Lung (tissue), 12 donors: ENCODE measurements around the gene HIC1. TPM values are rescaled to one million over a fixed set of nuclear protein-coding genes. Genes with fewer than 3 reads are reported as not detected.

Experiments used
- ATAC-seq: fragments of 200-7000 bp; cut with Tn5 transposase; one replicate; pipeline ENCODE4 v1.9.1; 2020; ENCODE audit warnings: moderate number of reproducible peaks; ENCODE audit not compliant: insufficient read depth, low FRiP score
- DNase-seq, 3 donors: peaks; one replicate each; pipeline ENCODE4 v3.0.0-alpha.2; 2013 to 2017
- H3K27ac ChIP-seq, 2 donors: one replicate each; pipeline ENCODE4 v1.5.1; 2013; ENCODE audit warnings: mild to moderate bottlenecking in 2 of 2, moderate library complexity in 2 of 2, control low read depth in 1 of 2, inconsistent platforms in 1 of 2, low read depth in 1 of 2, low read length in 1 of 2
- H3K27me3 ChIP-seq, 3 donors: one replicate each; pipeline ENCODE4 v1.5.1; 2013; ENCODE audit warnings: low read length in 2 of 3; ENCODE audit not compliant: control insufficient read depth in 3 of 3, insufficient read depth in 3 of 3
- H3K36me3 ChIP-seq, 4 donors: one replicate each; pipeline ENCODE4 v1.5.1; 2013; ENCODE audit warnings: low read length in 4 of 4, mild to moderate bottlenecking in 1 of 4, moderate library complexity in 1 of 4; ENCODE audit not compliant: control insufficient read depth in 4 of 4, insufficient read depth in 4 of 4
- H3K4me1 ChIP-seq, 5 donors: one replicate each; pipeline ENCODE4 v1.5.1; 2013; ENCODE audit warnings: low read length in 5 of 5, mild to moderate bottlenecking in 2 of 5, moderate library complexity in 1 of 5; ENCODE audit not compliant: control insufficient read depth in 5 of 5, insufficient read depth in 5 of 5
- H3K4me3 ChIP-seq: one replicate; pipeline ENCODE4 v1.5.1; 2013; ENCODE audit warnings: mild to moderate bottlenecking, control low read depth, moderate library complexity
- H3K9ac ChIP-seq, 2 donors: one replicate each; pipeline ENCODE4 v1.5.1; 2013; ENCODE audit warnings: low read length in 2 of 2, control low read depth in 1 of 2; ENCODE audit not compliant: insufficient read depth in 1 of 2
- H3K9me3 ChIP-seq, 4 donors: one replicate each; pipeline ENCODE4 v1.5.1; 2013; ENCODE audit warnings: low read length in 3 of 4, mild to moderate bottlenecking in 1 of 4, moderate library complexity in 1 of 4; ENCODE audit not compliant: control insufficient read depth in 4 of 4, insufficient read depth in 3 of 4
- WGBS, 2 donors: extraction: QIAGEN DNeasy Blood & Tissue Kit; methylation state at CpG; one replicate each; pipeline ENCODE4 v1.1.7; 2013; 5-methylcytosine and 5-hydroxymethylcytosine counted together
- polyA plus RNA-seq, 2 donors: library from polyadenylated mRNA; stranded (reverse); fragments of 200-250 nt; gene quantifications; one replicate each; pipeline ENCODE4 v1.2.1, GENCODE V29; 2013
- total RNA-seq, 2 donors: library from RNA; depleted of rRNA in 1 of 2; stranded (reverse); fragments of >200 nt in 1 of 2; gene quantifications; one replicate each; pipeline ENCODE4 v1.2.1, GENCODE V29; 2014 to 2021
- TF ChIP-seq, protein P1 (sequence below): IDR thresholded peaks from 2 replicates; pipeline ENCODE4 v1.5.1; 2012; ENCODE audit warnings: mild to moderate bottlenecking; ENCODE audit errors: control extremely low read depth, extremely low read depth
- donor health status: control.
- donor health status: control.
- donor health status: Bipolar disorder and iron deficiency.
- donor health status: healthy.
- donor health status: DM: yes; HTN: yes; CAD: no.

The HIC1 gene
- total and polyA plus RNA-seq, 4 donors: 5.5 to 34.8 (median 21.6) TPM

DNA sequence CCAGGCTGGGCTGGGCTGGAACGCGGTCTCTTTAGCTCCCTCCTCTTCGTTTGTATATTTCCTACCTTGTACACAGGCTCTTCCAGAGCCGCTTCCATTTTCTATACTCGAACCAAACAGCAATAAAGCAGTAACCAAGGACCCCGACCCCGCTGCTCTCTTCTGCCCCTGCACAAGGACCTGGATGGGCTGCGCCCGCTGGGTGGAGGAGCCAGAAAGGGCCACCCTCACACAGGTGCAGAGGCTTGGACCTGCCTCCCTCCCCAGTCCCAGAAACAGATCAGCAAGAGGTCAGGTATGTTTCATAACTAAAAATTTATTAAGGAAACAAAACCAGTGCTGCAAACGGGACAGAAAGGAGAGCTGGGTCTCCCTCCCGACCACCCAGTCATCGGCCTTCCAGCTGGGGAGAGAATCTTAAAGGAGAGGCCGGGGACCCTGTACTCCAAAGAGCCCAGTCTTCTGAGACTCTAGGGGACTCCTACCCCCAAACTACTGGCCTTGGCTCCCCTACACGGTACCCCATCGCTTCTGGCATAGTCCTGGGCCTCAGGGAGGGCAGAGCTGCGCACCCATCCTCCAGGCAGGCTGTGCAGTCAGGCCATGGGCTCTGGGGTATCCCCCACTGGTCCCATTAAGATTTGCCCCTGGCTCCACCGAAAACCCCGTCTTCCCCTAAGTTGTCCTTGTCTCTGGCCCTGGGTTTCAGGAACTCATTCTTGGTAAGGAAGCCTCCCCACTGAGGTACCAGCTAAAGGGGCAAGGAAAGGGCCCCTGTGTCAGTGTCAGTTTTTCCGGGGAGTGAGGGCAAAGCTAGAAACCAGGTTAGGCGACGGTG, 4.9 kb downstream of the HIC1 start:
- 60 to 72% methylated on average over 21 of the region's 21 CpGs for WGBS, 2 donors
- peak in 2 of 3 donors; percentile 10 to 15 for DNase-seq
- H3K27ac ChIP-seq: peak overlapping the region; percentile 62 to 76
- H3K27me3 ChIP-seq: peaks cover 0 to 3% (median 2%) of the 10 kb centered on the region in 3 donors
- ATAC-seq: no peak
- no peak overlapping the region for H3K4me3 ChIP-seq
- peak overlapping the region; percentile 11 to 58 for H3K9ac ChIP-seq
- peaks cover 0 to 2% (median 0%) of the 10 kb centered on the region in 4 donors for H3K9me3 ChIP-seq
- TF ChIP-seq, protein P1, sequence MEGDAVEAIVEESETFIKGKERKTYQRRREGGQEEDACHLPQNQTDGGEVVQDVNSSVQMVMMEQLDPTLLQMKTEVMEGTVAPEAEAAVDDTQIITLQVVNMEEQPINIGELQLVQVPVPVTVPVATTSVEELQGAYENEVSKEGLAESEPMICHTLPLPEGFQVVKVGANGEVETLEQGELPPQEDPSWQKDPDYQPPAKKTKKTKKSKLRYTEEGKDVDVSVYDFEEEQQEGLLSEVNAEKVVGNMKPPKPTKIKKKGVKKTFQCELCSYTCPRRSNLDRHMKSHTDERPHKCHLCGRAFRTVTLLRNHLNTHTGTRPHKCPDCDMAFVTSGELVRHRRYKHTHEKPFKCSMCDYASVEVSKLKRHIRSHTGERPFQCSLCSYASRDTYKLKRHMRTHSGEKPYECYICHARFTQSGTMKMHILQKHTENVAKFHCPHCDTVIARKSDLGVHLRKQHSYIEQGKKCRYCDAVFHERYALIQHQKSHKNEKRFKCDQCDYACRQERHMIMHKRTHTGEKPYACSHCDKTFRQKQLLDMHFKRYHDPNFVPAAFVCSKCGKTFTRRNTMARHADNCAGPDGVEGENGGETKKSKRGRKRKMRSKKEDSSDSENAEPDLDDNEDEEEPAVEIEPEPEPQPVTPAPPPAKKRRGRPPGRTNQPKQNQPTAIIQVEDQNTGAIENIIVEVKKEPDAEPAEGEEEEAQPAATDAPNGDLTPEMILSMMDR: no peak
- peaks cover 0 to 62% (median 26%) of the 10 kb centered on the region in 5 donors for H3K4me1 ChIP-seq
- H3K36me3 ChIP-seq: peaks cover 0 to 51% (median 24%) of the 10 kb centered on the region in 4 donors

- WGBS, 2 donors: 79 to 82% methylated on average over 6 of the region's 6 CpGs
- Histone ChIP-seq H3K4me3 (no peak overlapping the region), H3K4me1 (peaks cover 0 to 67% (median 26%) of the 10 kb centered on the region in 5 donors), H3K27ac (peak overlapping the region; percentile 62 to 76), H3K9me3 (peaks cover 0 to 2% (median 0%) of the 10 kb centered on the region in 4 donors), H3K9ac (peak overlapping the region in 1 of 2 donors; percentile 58), H3K27me3 (peaks cover 0 to 3% (median 2%) of the 10 kb centered on the region in 3 donors), H3K36me3 (peaks cover 0 to 53% (median 25%) of the 10 kb centered on the region in 4 donors)
- ATAC-seq (no peak), DNase-seq (peak in 1 of 3 donors; percentile 15)
- TF ChIP-seq, protein P1: no peak
These were observed 5.4 kb downstream of the HIC1 start for GRCh38 chr17:2060385-2060658.

DNA sequence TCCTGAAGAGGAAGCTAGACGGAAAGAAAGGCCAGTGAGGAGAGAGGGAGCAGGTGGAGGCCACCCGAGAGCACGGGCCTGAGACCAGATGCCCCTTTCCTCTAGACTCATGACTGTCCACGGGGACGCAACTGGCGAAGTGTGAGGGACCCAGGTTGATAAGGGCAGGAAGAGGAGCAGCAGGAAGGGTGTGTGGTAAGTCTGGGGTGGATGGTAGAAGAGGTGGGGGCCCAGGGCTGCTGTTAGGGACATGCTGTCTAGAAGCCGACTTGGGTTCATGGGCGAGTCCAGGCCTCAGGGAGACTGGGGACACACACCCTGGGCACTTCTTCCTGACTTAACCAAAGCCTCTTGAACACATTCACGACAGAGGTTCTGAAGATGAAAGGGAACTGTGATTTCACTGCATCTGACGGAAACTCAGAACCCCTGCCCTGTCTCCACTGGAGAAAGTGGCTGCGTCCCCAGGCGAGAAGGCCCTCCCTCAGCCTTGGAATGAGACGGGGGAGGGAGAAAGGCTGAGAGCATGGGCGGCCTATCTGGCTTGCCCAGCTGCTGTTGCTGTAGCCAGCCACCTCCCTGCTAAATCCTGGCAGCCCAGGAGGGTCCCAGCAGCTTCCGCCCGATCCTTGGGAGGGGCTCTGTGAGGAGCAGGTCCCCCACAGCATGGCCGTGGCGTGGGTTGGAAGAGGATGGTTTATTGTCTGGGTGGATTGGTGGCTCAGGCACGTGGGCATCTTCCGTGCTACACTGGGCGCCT, 6.0 kb downstream of the HIC1 start:
- H3K4me1 ChIP-seq: peaks cover 0 to 73% (median 26%) of the 10 kb centered on the region in 5 donors
- peaks cover 0 to 54% (median 25%) of the 10 kb centered on the region in 4 donors for H3K36me3 ChIP-seq
- 58 to 74% methylated on average over 21 of the region's 21 CpGs for WGBS, 2 donors
- ATAC-seq (no peak), DNase-seq (peak; percentile 60 to 74 (median 66))
- peaks cover 0 to 2% (median 0%) of the 10 kb centered on the region in 4 donors for H3K9me3 ChIP-seq
- H3K4me3 ChIP-seq: no peak overlapping the region
- H3K27me3 ChIP-seq: peaks cover 0 to 3% (median 2%) of the 10 kb centered on the region in 3 donors
- H3K27ac ChIP-seq: peak overlapping the region; percentile 62 to 76
- TF ChIP-seq, protein P1: no peak
- H3K9ac ChIP-seq: peak overlapping the region in 1 of 2 donors; percentile 58
